ENCODE results near the gene TMEM101. TPM values are rescaled to one million over a fixed set of nuclear protein-coding genes. Genes with fewer than 3 reads are reported as not detected.

The TMEM101 gene
- polyA plus RNA-seq, 1 donor (not counting 4 experiments of a cell fraction or from before 2014, with no cell fraction given), result 20.1 TPM

DNA sequence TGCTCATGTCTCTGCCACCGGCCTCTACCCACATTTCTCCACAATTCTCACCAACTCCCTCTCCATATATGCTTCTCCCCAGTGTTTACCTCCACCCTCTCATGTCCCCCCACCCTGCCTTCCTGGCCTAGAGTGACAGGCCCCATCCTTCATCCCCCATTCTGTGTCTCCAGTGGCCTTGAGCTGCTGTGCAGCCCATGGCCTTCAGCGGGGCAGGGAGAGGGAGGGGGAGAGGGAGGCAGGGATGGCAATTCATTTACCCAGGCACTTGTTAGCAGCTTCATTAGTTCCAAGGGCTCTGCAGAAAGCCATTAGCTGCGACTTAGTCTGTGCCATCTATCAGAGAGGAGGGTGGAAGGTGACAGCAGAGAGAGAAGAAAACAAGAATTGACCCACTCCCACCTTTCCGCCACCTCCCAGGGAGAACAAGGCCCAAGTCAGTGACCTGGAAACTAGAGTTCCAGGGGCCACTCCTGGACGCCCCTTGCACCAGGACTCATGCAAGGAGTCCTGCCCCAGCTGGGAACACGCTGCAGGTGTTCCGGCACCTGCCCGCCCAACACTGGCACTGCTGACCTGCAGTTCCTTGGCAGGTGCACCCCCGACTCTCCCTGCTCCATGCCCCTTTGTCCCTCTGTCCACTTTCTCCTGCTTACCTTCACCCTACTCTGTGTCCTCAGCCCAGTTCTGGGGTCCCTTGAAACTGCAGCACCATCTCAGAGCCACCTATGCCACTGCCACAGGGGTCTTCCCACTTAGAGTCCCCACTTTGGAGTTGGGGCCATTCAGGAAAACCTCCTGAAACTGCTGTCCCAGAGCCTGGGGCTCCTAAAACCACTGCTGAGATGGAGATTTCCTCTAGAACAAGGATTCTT, 37.6 kb downstream of the TMEM101 start:
- H2AFZ ChIP-seq (ENCODE audit: control insufficient read depth, low read length), result no peak overlapping the region
- H4K20me1 ChIP-seq (ENCODE audit: control insufficient read depth, extremely low read depth, insufficient read depth, low read length), result no peaks in the 10 kb centered on the region
- no peaks in the 10 kb centered on the region for H3K9me3 ChIP-seq (ENCODE audit: control insufficient read depth, low read depth, low read length)
- FAIRE-seq (no peak), DNase-seq (ENCODE audit: low read depth, low spot score) (no peak)
- H3K4me3 ChIP-seq (ENCODE audit: control insufficient read depth in 2 of 3, extremely low read depth in 1 of 3, insufficient read depth in 2 of 3, low read depth in 1 of 3, low read length in 3 of 3), result no peak overlapping the region
- H3K9me1 ChIP-seq (ENCODE audit: control insufficient read depth, extremely low read depth, insufficient read depth, low read length), result no peaks in the 10 kb centered on the region
- no peak overlapping the region for H3K27ac ChIP-seq (ENCODE audit: control insufficient read depth, insufficient read depth, low read length)
- H3K9ac ChIP-seq (ENCODE audit: control insufficient read depth, extremely low read depth, insufficient read depth, low read length), result no peak overlapping the region
- TF ChIP-seq EZH2 (IDR thresholded peaks at IDR 0.05; ENCODE audit: low read length), result no peak
- TF ChIP-seq, protein P1, sequence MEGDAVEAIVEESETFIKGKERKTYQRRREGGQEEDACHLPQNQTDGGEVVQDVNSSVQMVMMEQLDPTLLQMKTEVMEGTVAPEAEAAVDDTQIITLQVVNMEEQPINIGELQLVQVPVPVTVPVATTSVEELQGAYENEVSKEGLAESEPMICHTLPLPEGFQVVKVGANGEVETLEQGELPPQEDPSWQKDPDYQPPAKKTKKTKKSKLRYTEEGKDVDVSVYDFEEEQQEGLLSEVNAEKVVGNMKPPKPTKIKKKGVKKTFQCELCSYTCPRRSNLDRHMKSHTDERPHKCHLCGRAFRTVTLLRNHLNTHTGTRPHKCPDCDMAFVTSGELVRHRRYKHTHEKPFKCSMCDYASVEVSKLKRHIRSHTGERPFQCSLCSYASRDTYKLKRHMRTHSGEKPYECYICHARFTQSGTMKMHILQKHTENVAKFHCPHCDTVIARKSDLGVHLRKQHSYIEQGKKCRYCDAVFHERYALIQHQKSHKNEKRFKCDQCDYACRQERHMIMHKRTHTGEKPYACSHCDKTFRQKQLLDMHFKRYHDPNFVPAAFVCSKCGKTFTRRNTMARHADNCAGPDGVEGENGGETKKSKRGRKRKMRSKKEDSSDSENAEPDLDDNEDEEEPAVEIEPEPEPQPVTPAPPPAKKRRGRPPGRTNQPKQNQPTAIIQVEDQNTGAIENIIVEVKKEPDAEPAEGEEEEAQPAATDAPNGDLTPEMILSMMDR (optimal IDR thresholded peaks at IDR 0.05 in 1 of 3, IDR thresholded peaks at IDR 0.05 in 1 of 3, conservative IDR thresholded peaks at IDR 0.05 in 1 of 3; ENCODE audit: extremely low read depth in 1 of 3, insufficient read depth in 2 of 3, low read length in 3 of 3), result no peak
- no peak overlapping the region for H3K4me2 ChIP-seq (ENCODE audit: control insufficient read depth, extremely low read depth, insufficient read depth, low read depth, low read length)
- H3K4me1 ChIP-seq (ENCODE audit: control insufficient read depth, extremely low read depth, insufficient read depth, low read length), result no peaks in the 10 kb centered on the region
- no peaks in the 10 kb centered on the region for H3K36me3 ChIP-seq (ENCODE audit: control insufficient read depth in 2 of 2, extremely low read depth in 1 of 2, insufficient read depth in 2 of 2, low read length in 2 of 2)
- dilution Hi-C loops (cut with MboI; ENCODE audit: extremely low pct_ligation_motif_present, low sequenced_read_pairs), result no loop called here
- H3K27me3 ChIP-seq (ENCODE audit: control insufficient read depth, extremely low read depth, insufficient read depth, low read length), result peaks cover 31% of the 10 kb centered on the region
- H3K79me2 ChIP-seq (ENCODE audit: control insufficient read depth, insufficient read depth, low read length), result no peaks in the 10 kb centered on the region

DNA sequence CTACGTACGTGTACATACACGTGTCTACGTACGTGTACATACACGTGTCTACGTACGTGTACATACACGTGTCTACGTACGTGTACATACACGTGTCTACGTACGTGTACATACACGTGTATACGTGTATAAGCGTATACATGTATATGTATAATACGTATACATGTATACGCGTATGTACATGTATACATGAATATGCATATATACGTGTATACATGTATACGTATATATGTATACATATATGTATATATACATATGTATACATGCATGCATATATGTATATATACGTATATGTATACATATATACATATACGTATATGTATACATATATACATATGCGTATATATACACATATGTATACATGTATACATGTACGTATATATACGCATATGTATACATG, 38.9 kb downstream of the TMEM101 start:
- Histone ChIP-seq H4K20me1 (ENCODE audit: control insufficient read depth, extremely low read depth, insufficient read depth, low read length) (no peaks in the 10 kb centered on the region), H3K9me1 (ENCODE audit: control insufficient read depth, extremely low read depth, insufficient read depth, low read length) (no peaks in the 10 kb centered on the region), H3K27me3 (ENCODE audit: control insufficient read depth, extremely low read depth, insufficient read depth, low read length) (peaks cover 28% of the 10 kb centered on the region), H3K4me2 (ENCODE audit: control insufficient read depth, extremely low read depth, insufficient read depth, low read depth, low read length) (no peak overlapping the region), H3K4me1 (ENCODE audit: control insufficient read depth, extremely low read depth, insufficient read depth, low read length) (no peaks in the 10 kb centered on the region), H3K79me2 (ENCODE audit: control insufficient read depth, insufficient read depth, low read length) (no peaks in the 10 kb centered on the region), H3K9ac (ENCODE audit: control insufficient read depth, extremely low read depth, insufficient read depth, low read length) (no peak overlapping the region), H3K36me3 (ENCODE audit: control insufficient read depth in 2 of 2, extremely low read depth in 1 of 2, insufficient read depth in 2 of 2, low read length in 2 of 2) (no peaks in the 10 kb centered on the region), H2AFZ (ENCODE audit: control insufficient read depth, low read length) (no peak overlapping the region), H3K9me3 (ENCODE audit: control insufficient read depth, low read depth, low read length) (no peaks in the 10 kb centered on the region), H3K27ac (ENCODE audit: control insufficient read depth, insufficient read depth, low read length) (no peak overlapping the region), H3K4me3 (ENCODE audit: control insufficient read depth in 2 of 3, extremely low read depth in 1 of 3, insufficient read depth in 2 of 3, low read depth in 1 of 3, low read length in 3 of 3) (no peak overlapping the region)
- no peak for TF ChIP-seq EZH2 (IDR thresholded peaks at IDR 0.05; ENCODE audit: low read length)
- TF ChIP-seq, protein P1 (optimal IDR thresholded peaks at IDR 0.05 in 1 of 3, IDR thresholded peaks at IDR 0.05 in 1 of 3, conservative IDR thresholded peaks at IDR 0.05 in 1 of 3; ENCODE audit: extremely low read depth in 1 of 3, insufficient read depth in 2 of 3, low read length in 3 of 3), result no peak
- no peak for DNase-seq (ENCODE audit: low read depth, low spot score)
- dilution Hi-C loops (cut with MboI; ENCODE audit: extremely low pct_ligation_motif_present, low sequenced_read_pairs), result no loop called here
- FAIRE-seq, result no peak
